Common myeloid progenitor, CD34-positive (primary cell): ENCODE measurements around the gene KIF1A.

Experiments
- CTCF ChIA-PET: fragments of 350-600 bp; sonication (Branson Sonifier 250); formaldehyde crosslinking; loops from one replicate; lab custom pipeline; 2021; ENCODE audit warnings: antibody characterized with exemption; lab: Charles Lee
- POLR2A ChIA-PET: fragments of 350-600 bp; sonication (Branson Sonifier 250); formaldehyde crosslinking; loops from one replicate; lab custom pipeline; 2021; ENCODE audit warnings: antibody characterized with exemption; lab: Charles Lee
- DNase-seq, 3 donors: peaks; one replicate each; pipeline versions ENCODE4 v3.0.0 to v3.0.0-alpha.2; 2013
- H3K27ac ChIP-seq, 2 experiments: 1 replicate in 1 of 2; 2 replicates in 1 of 2; pipeline ENCODE4 v1.7.0; 2013; ENCODE audit warnings: inconsistent platforms in 2 of 2, low read length in 2 of 2, mild to moderate bottlenecking in 2 of 2, low read depth in 1 of 2, moderate library complexity in 1 of 2; ENCODE audit not compliant: severe bottlenecking in 2 of 2, insufficient read depth in 1 of 2, poor library complexity in 1 of 2
- H3K27me3 ChIP-seq, 5 experiments: replicated peaks in 2 of 5; 1 replicate in 3 of 5; 2 replicates in 2 of 5; pipeline versions ENCODE4 v1.6.1 to v1.7.0; 2013; ENCODE audit warnings: low read length in 4 of 5, mild to moderate bottlenecking in 2 of 5, moderate library complexity in 2 of 5, inconsistent platforms in 1 of 5; ENCODE audit not compliant: insufficient read depth in 5 of 5, control insufficient read depth in 4 of 5
- H3K36me3 ChIP-seq, 4 experiments: 1 replicate in 2 of 4; 2 replicates in 2 of 4; pipeline versions ENCODE4 v1.6.1 to v1.7.0; 2013; ENCODE audit warnings: low read length in 3 of 4, control low read depth in 1 of 4, mild to moderate bottlenecking in 1 of 4; ENCODE audit not compliant: control insufficient read depth in 4 of 4, insufficient read depth in 4 of 4
- H3K4me1 ChIP-seq, 4 experiments: 1 replicate in 3 of 4; 2 replicates in 1 of 4; pipeline versions ENCODE4 v1.6.1 to v1.7.1; 2013; ENCODE audit warnings: low read length in 3 of 4, mild to moderate bottlenecking in 3 of 4, control low read depth in 1 of 4, inconsistent platforms in 1 of 4, moderate library complexity in 1 of 4; ENCODE audit not compliant: control insufficient read depth in 4 of 4, insufficient read depth in 4 of 4; ENCODE audit errors: control extremely low read depth in 1 of 4
- H3K4me3 ChIP-seq, 7 experiments: 1 replicate in 4 of 7; 2 replicates in 3 of 7; pipeline versions ENCODE4 v1.5.1 to v1.7.0; 2013; ENCODE audit warnings: mild to moderate bottlenecking in 7 of 7, low read length in 6 of 7, moderate library complexity in 6 of 7, inconsistent platforms in 2 of 7, low read depth in 2 of 7, control low read depth in 1 of 7; ENCODE audit not compliant: insufficient read depth in 4 of 7, control insufficient read depth in 1 of 7; ENCODE audit errors: extremely low read depth in 1 of 7
- H3K9me3 ChIP-seq, 5 experiments: 1 replicate in 4 of 5; 2 replicates in 1 of 5; pipeline versions ENCODE4 v1.6.1 to v1.7.1; 2013; ENCODE audit warnings: low read length in 4 of 5, mild to moderate bottlenecking in 2 of 5, inconsistent platforms in 1 of 5, low read depth in 1 of 5, moderate library complexity in 1 of 5; ENCODE audit not compliant: control insufficient read depth in 4 of 5, insufficient read depth in 2 of 5; ENCODE audit errors: control extremely low read depth in 1 of 5
- WGBS: methylation state at CpG from one replicate; pipeline ENCODE4 v1.1.5; 2013; ENCODE audit not compliant: insufficient coverage; 5-methylcytosine and 5-hydroxymethylcytosine counted together

KIF1A gene

DNA sequence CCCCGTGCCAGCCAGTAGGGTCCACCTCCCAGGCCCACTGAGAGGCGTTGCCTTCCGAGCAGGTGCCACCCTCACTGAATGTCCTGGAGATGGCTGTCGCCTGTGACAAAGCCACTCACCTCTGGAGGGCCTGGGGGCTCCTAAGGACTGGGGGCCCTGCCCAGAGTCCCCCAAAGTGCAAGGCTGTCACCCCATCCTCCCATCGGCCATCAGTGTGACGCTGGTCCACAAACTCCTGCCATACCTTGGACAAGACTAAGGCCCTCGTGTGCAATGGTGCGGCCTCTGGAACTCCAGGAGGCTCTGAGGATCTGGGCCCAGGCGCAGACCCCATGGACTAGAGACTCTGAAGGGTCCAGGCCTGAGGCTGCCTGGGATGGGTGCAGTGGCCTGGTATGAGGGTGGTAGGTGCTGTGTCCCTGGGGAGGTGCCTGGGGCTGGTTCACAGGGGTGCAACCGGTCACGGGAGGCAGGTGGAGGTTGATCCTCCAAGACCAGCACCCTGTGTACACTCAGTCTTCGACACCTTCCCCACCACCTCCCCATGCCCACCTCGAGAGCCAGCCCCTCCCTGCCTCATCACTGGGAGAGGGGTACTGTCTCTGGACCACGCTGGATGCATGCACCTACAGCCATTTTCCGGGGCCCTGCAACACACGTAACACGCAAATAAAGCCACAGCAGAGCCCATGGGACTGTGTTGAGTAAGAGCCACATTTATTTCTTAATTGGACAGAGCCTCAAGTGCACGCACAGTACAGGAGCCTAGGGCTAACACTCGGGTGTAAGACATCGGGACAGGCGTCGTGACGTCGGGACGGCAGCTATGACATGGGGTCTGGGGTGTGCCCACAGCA, 106.7 kb downstream of the KIF1A start:
- H3K4me1 ChIP-seq, result no peaks in the 10 kb centered on the region
- CTCF ChIA-PET, result no interaction called here
- 95% methylated on average over 20 of the region's 25 CpGs for WGBS
- no peak overlapping the region for H3K27ac ChIP-seq
- DNase-seq, result no peak
- H3K9me3 ChIP-seq, result no peaks in the 10 kb centered on the region
- POLR2A ChIA-PET, result interaction anchor here (0.6 kb wide), 1 partner anchor 10 kb away, joined by 3 read pairs; no protein-coding TSS in a partner anchor
- H3K36me3 ChIP-seq, result no peaks in the 10 kb centered on the region
- H3K27me3 ChIP-seq, result no peaks in the 10 kb centered on the region
- no peak overlapping the region for H3K4me3 ChIP-seq

DNA sequence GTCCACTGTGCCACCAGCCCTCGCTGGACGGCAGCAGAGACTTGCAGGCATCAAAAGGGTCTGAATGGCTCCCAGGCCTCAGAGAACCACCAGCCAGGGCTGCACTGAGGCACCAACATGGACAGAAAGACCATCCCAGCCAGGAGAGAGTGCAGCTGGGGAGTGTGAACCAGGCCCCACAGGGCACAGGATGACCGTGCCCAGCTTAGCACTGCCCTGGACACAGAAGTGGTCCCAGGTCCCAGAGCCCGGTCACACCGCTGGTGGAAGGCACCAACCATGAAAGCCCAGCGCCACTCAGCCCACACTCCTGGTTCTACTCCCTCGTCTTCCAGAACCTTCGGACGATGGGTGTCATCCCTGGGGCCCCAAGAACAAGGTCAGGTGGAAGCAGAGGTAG, 107.9 kb downstream of the KIF1A start:
- WGBS, result 99% methylated on average over 9 of the region's 9 CpGs

DNA sequence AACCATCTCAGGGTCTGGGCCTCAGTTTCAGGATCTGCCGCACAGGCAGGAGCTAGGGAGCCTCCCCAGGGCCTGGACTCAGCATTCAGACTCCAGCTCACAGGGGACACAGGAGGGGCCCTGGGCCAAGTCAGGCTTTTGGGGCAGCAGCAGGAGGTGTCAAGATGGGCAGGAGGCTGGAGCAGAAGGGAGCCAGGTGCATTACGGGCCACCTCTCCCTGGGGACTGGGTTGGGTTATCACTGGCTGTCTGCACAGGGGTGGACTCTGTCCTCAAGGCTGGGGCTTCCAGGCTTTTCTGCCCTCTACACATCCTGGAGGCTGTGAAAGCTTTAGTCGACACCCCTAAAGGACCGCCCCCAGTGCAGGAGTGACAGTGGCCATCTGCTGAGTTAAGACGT, 108.3 kb downstream of the KIF1A start:
- no peaks in the 10 kb centered on the region for H3K36me3 ChIP-seq
- no peaks in the 10 kb centered on the region for H3K27me3 ChIP-seq
- DNase-seq, result no peak
- H3K27ac ChIP-seq, result no peak overlapping the region
- ChIA-PET POLR2A (no interaction called here), CTCF (no interaction called here)
- H3K9me3 ChIP-seq, result no peaks in the 10 kb centered on the region
- no peak overlapping the region for H3K4me3 ChIP-seq
- WGBS, result 100% methylated on average over 4 of the region's 5 CpGs
- H3K4me1 ChIP-seq, result no peaks in the 10 kb centered on the region

More for the DNA sequence above, 107.9 kb downstream of the KIF1A start:
- Histone ChIP-seq H3K4me1 (no peaks in the 10 kb centered on the region), H3K27ac (no peak overlapping the region), H3K4me3 (no peak overlapping the region), H3K36me3 (no peaks in the 10 kb centered on the region), H3K27me3 (no peaks in the 10 kb centered on the region), H3K9me3 (no peaks in the 10 kb centered on the region)
- no peak for DNase-seq
- ChIA-PET CTCF (no interaction called here), POLR2A (no interaction called here)

DNA sequence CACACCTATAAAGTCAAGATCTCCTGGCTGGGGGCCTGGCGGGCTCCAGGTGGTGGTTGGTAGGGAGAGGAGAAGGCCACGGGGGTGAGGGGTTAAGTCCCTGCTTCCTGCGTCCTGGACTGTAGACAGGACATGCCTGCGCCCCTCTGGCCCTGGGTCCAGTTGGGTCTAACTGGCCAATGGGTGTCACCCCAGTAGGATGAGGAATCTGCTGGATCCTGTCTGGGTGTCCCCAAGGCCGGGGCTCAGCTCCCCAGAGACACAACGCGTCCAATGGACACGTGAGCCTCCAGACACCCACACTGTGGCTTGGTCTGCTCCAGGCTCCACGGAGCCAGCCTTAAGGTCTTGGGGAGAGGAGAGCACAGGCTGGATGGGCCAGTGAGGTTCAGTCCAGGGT, 108.7 kb downstream of the KIF1A start:
- ChIA-PET CTCF (no interaction called here), POLR2A (no interaction called here)
- Histone ChIP-seq H3K9me3 (no peaks in the 10 kb centered on the region), H3K4me3 (no peak overlapping the region), H3K4me1 (no peaks in the 10 kb centered on the region), H3K36me3 (no peaks in the 10 kb centered on the region), H3K27me3 (no peaks in the 10 kb centered on the region), H3K27ac (no peak overlapping the region)
- no peak for DNase-seq
- 98% methylated on average over 7 of the region's 9 CpGs for WGBS

DNA sequence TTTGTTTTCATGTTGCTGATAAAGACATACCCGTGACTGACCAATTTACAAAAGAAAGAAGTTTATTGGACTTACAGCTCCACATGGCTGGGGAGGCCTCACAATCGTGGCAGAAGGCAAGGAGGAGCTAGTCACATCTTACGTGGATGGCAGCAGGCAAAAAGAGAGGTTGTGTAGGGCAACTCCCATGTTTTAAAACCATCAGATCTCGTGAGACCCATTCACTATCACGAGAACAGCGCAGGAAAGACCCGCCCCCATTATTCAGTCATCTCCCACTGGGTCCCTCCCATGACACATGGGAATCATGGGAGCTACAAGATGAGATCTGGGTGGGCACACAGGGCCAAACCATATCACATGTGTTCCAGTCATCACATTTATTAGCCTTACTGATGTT, 111.6 kb downstream of the KIF1A start:
- 78% methylated on average over 7 of the region's 7 CpGs for WGBS
- no peak overlapping the region for H3K4me3 ChIP-seq
- no peak overlapping the region for H3K27ac ChIP-seq
- H3K27me3 ChIP-seq, result no peaks in the 10 kb centered on the region
- POLR2A ChIA-PET, result interaction anchor here (0.7 kb wide), 1 partner anchor 38 kb away, joined by 6 read pairs; no protein-coding TSS in a partner anchor
- H3K9me3 ChIP-seq, result no peaks in the 10 kb centered on the region
- H3K4me1 ChIP-seq, result peaks cover 0 to 14% (median 11%) of the 10 kb centered on the region in 4 experiments
- no peak for DNase-seq
- H3K36me3 ChIP-seq, result no peaks in the 10 kb centered on the region
- CTCF ChIA-PET, result no interaction called here

DNA sequence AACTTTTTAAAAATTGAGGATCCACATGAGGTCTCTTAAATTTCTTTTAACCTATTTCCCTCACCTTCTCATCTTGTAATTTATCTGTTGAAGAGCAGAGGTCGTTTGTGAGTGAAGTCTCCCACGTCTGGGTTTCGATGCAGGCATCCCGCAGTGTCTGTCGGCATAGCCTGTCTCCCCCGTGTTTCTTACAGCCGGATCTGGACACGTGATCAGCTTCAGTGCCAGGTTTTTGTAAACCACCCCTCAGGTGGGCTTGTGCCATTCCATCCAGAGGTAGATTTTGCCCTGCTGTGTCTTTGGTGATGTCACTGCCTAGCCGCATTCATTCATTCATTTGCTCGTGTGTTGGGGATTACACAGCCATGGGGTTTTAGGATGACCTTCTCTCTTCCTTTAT, 112.2 kb downstream of the KIF1A start:
- no peak for DNase-seq
- CTCF ChIA-PET, result no interaction called here
- H3K36me3 ChIP-seq, result no peaks in the 10 kb centered on the region
- no peak overlapping the region for H3K27ac ChIP-seq
- POLR2A ChIA-PET, result no interaction called here
- H3K4me1 ChIP-seq, result peaks cover 0 to 14% (median 11%) of the 10 kb centered on the region in 4 experiments
- no peaks in the 10 kb centered on the region for H3K9me3 ChIP-seq
- no peaks in the 10 kb centered on the region for H3K27me3 ChIP-seq
- WGBS, result 99% methylated on average over 10 of the region's 10 CpGs
- no peak overlapping the region for H3K4me3 ChIP-seq

DNA sequence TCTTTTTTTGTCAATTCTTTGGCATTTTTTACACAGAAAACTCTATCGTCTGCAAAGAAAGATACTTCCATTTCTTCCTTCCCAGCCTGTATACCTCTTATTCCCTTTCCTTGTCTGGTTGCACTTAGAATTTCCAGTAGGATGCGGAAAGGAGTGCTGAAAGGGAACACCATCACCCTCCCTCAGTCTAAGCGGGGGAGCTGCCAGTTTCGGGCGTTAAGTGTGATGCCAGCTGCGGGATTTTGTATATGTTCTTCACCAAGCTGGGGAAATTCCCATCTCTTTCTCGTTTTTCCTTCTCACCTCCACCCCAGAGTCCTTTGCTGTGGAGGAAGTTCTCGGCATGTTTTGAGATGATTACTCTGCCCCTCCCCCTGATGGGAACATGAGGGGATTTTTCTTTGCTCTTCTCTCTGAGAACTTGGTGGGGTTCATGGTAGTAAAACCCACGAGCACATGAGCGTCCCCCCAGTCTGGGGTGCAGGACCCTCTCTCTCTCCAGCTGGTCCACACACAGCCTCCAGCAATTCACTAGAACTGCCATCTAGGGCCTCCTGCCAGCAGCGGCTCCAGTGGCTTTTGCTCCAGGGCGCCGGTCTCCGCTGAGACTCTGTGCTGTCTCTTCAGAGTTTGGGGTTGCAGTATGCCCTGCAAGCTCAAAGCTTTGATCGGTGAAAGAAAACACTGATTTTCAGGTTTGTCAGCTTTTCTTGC, 112.8 kb downstream of the KIF1A start:
- no peak for DNase-seq
- POLR2A ChIA-PET, result no interaction called here
- H3K9me3 ChIP-seq, result no peaks in the 10 kb centered on the region
- 90% methylated on average over 10 of the region's 15 CpGs for WGBS
- CTCF ChIA-PET, result no interaction called here
- no peak overlapping the region for H3K27ac ChIP-seq
- H3K36me3 ChIP-seq, result no peaks in the 10 kb centered on the region
- no peaks in the 10 kb centered on the region for H3K27me3 ChIP-seq
- H3K4me1 ChIP-seq, result peaks cover 0 to 14% (median 11%) of the 10 kb centered on the region in 4 experiments
- no peak overlapping the region for H3K4me3 ChIP-seq
